K562 (cell line): ENCODE measurements around the gene NIM1K.

Experiments
- ATF2 ChIP-seq: sonication (generic); formaldehyde crosslinking; IDR thresholded peaks from 2 replicates; pipeline ENCODE4 v1.8.1; 2022; ENCODE audit warnings: missing genetic modification reagents
- BRD4 ChIP-seq: fragments of 200-600 bp; sonication (generic); IDR thresholded peaks from 2 replicates; pipeline ENCODE4 v1.6.1; 2017; ENCODE audit warnings: inconsistent platforms
- CTCF ChIP-seq, 3 experiments: IDR thresholded peaks in 2 of 3; conservative IDR thresholded peaks in 1 of 3; 2 replicates each; pipeline ENCODE4 v1.5.1; 2011 to 2012; ENCODE audit warnings: low read length in 3 of 3, mild to moderate bottlenecking in 3 of 3, control low read depth in 2 of 3, improper control_type of control experiment in 1 of 3, inconsistent platforms in 1 of 3, low read depth in 1 of 3, mixed read lengths in 1 of 3, moderate library complexity in 1 of 3; ENCODE audit not compliant: insufficient read depth in 2 of 3
- HNRNPL ChIP-seq: fragments of 200-400 bp; formaldehyde crosslinking; IDR thresholded peaks from 2 replicates; pipeline ENCODE4 v1.6.1; 2017; ENCODE audit warnings: low read depth, mild to moderate bottlenecking, low read length
- IRF2 ChIP-seq: sonication (generic); formaldehyde crosslinking; IDR thresholded peaks from 2 replicates; pipeline ENCODE4 v1.8.1; 2022; ENCODE audit warnings: mild to moderate bottlenecking, missing genetic modification reagents
- MXI1 ChIP-seq: IDR thresholded peaks from 2 replicates; pipeline ENCODE4 v1.6.1; 2011; ENCODE audit warnings: low read depth, mild to moderate bottlenecking, improper control_type of control experiment, low read length
- PHF8 ChIP-seq: fragments of 200-600 bp; sonication (generic); IDR thresholded peaks from 2 replicates; pipeline ENCODE4 v1.6.1; 2012; ENCODE audit warnings: mixed run types, mild to moderate bottlenecking, inconsistent platforms, low read length, moderate library complexity, borderline replicate concordance
- PTBP1 ChIP-seq: fragments of 200-400 bp; formaldehyde crosslinking; IDR thresholded peaks from 2 replicates; pipeline ENCODE4 v1.6.1; 2017; ENCODE audit warnings: low read depth, low read length

- TF ChIP-seq CTCF (IDR thresholded peaks at IDR 0.05 in 2 of 3, conservative IDR thresholded peaks at IDR 0.05 in 1 of 3; ENCODE audit: insufficient read depth in 2 of 3, low read depth in 1 of 3, low read length in 3 of 3) (no peak), BRD4 (no peak), ATF2 (no peak), MXI1 (no peak), HNRNPL (no peak), PHF8 (no peak), IRF2 (CRISPR knock-in tag) (no peak), PTBP1 (no peak)
Observed at GRCh38 chr5:43192558-43193180, 644 bp downstream of the NIM1K start.
